Suprapubic skin (tissue), 4 donors: ENCODE data around the gene ARHGAP10.

Experiments used
- CTCF ChIP-seq, 2 donors: fragments of 200-600 bp in 1 of 2; fragments of 450-650 bp in 1 of 2; sonication (generic) in 1 of 2; IDR thresholded peaks; one replicate each; pipeline ENCODE4 v1.5.1; 2016 to 2019; ENCODE audit warnings: antibody characterized with exemption in 2 of 2, mild to moderate bottlenecking in 1 of 2, moderate library complexity in 1 of 2
- EP300 ChIP-seq: sonication (generic); formaldehyde crosslinking; IDR thresholded peaks from one replicate; pipeline ENCODE4 v1.6.1; 2017; ENCODE audit warnings: antibody characterized with exemption
- POLR2A ChIP-seq, 2 donors: fragments of 450-650 bp; IDR thresholded peaks; one replicate each; pipeline ENCODE4 v1.6.1; 2017; ENCODE audit warnings: antibody characterized with exemption in 2 of 2, mild to moderate bottlenecking in 2 of 2, moderate library complexity in 2 of 2
- POLR2AphosphoS5 ChIP-seq, 3 donors: sonication (generic); formaldehyde crosslinking; IDR thresholded peaks; one replicate each; pipeline ENCODE4 v1.6.1; 2017; ENCODE audit warnings: antibody characterized with exemption in 3 of 3

DNA sequence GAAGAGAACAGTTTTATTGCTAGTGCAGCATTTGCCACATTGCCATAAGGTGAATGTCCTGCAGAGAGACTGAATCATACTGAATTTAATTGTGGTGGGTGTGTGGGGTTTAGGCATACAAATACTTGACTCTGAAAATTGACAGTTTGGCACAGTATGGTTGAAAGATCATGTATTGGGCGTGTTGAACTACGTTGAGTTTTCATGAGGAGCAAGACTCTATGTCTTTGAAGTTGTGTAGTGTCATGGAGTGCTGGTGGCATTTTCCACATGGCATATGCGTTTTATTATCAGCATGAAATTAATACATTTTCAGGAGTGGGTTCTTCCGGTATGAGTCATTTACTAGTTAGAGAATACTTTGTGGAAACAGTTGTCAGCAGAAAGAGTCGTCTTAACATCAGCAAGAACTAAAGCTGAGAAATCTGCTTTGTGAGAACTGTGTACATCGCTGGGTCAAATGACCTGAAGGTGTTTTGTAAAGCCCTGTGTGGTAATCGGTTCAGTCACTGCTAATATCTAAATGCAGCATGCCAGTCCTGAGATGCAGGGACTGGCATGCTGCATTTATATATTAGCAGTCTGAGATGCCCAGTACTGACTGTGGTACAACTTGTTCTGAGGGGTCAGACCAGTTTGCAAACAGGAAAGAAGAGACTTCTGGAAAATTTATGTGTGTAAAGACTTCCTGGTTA, 50.3 kb downstream of the ARHGAP10 start:
- TF ChIP-seq CTCF (IDR thresholded peaks at IDR 0.05) (no peak), POLR2A (IDR thresholded peaks at IDR 0.05) (no peak), POLR2AphosphoS5 (IDR thresholded peaks at IDR 0.05) (no peak), EP300 (no peak)
